Trophoblast cell (in vitro differentiated cells and primary cell): ENCODE measurements around the gene RAB44.
A peak's percentile ranks its signal among the peaks of the same experiment; 100 is the strongest.
"Not testable (repeated sequence)": the region's sequence is repeated elsewhere in the genome, so short reads cannot be mapped to it uniquely, and the experiment has no call there.

Source experiments
- DNase-seq, 2 donors: peaks; one replicate each; pipeline ENCODE4 v3.0.0-alpha.2; 2016
- H2AFZ ChIP-seq: 2 replicates; pipeline ENCODE4 v1.6.1; 2013; ENCODE audit warnings: low read length, moderate library complexity, mild to moderate bottlenecking; ENCODE audit not compliant: insufficient read depth, poor library complexity
- H2AK5ac ChIP-seq: 2 replicates; pipeline ENCODE4 v1.6.1; 2013; ENCODE audit warnings: mild to moderate bottlenecking, low read length
- H2BK120ac ChIP-seq: 2 replicates; pipeline ENCODE4 v1.6.1; 2013; ENCODE audit warnings: low read length, mild to moderate bottlenecking, moderate library complexity; ENCODE audit not compliant: insufficient read depth, poor library complexity
- H2BK12ac ChIP-seq: 2 replicates; pipeline ENCODE4 v1.6.1; 2013; ENCODE audit warnings: mild to moderate bottlenecking, low read length, moderate library complexity
- H2BK5ac ChIP-seq: 2 replicates; pipeline ENCODE4 v1.6.1; 2013; ENCODE audit warnings: low read length, low read depth, moderate library complexity, mild to moderate bottlenecking; ENCODE audit not compliant: poor library complexity
- H3K14ac ChIP-seq: 2 replicates; pipeline ENCODE4 v1.6.1; 2013; ENCODE audit warnings: mild to moderate bottlenecking, low read length
- H3K18ac ChIP-seq: 2 replicates; pipeline ENCODE4 v1.6.1; 2013; ENCODE audit warnings: mild to moderate bottlenecking, low read length
- H3K23ac ChIP-seq: 2 replicates; pipeline ENCODE4 v1.6.1; 2013; ENCODE audit warnings: low read length
- H3K27ac ChIP-seq: 2 replicates; pipeline ENCODE4 v1.5.1; 2013; ENCODE audit warnings: low read depth, mild to moderate bottlenecking, inconsistent platforms, low read length, moderate library complexity
- H3K27me3 ChIP-seq: 2 replicates; pipeline ENCODE4 v1.6.1; 2013; ENCODE audit warnings: inconsistent platforms, mild to moderate bottlenecking, low read length, moderate library complexity; ENCODE audit not compliant: insufficient read depth
- H3K36me3 ChIP-seq, 2 experiments: 1 replicate in 1 of 2; 2 replicates in 1 of 2; pipeline ENCODE4 v1.6.1; 2013; ENCODE audit warnings: low read length in 2 of 2, mild to moderate bottlenecking in 2 of 2, moderate library complexity in 1 of 2; ENCODE audit not compliant: insufficient read depth in 2 of 2, control insufficient read depth in 1 of 2
- H3K4ac ChIP-seq: 2 replicates; pipeline ENCODE4 v1.6.1; 2013; ENCODE audit warnings: low read depth, mild to moderate bottlenecking, low read length, moderate library complexity
- H3K4me1 ChIP-seq, 2 experiments: 1 replicate in 1 of 2; 2 replicates in 1 of 2; pipeline ENCODE4 v1.6.1; 2013; ENCODE audit warnings: low read length in 2 of 2, mild to moderate bottlenecking in 2 of 2, moderate library complexity in 1 of 2; ENCODE audit not compliant: insufficient read depth in 2 of 2, control insufficient read depth in 1 of 2
- H3K4me2 ChIP-seq: 2 replicates; pipeline ENCODE4 v1.6.1; 2013; ENCODE audit warnings: inconsistent platforms, mild to moderate bottlenecking, low read length, moderate library complexity
- H3K4me3 ChIP-seq: 2 replicates; pipeline ENCODE4 v1.5.1; 2013; ENCODE audit warnings: mild to moderate bottlenecking, low read depth, low read length, inconsistent platforms
- H3K79me1 ChIP-seq: one replicate; pipeline ENCODE4 v1.6.1; 2013; ENCODE audit warnings: low read length
- H3K79me2 ChIP-seq: 2 replicates; pipeline ENCODE4 v1.6.1; 2013; ENCODE audit warnings: low read length, mild to moderate bottlenecking; ENCODE audit not compliant: control insufficient read depth, insufficient read depth, poor library complexity
- H3K9ac ChIP-seq: 2 replicates; pipeline ENCODE4 v1.6.1; 2013; ENCODE audit warnings: mild to moderate bottlenecking, low read length
- H3K9me3 ChIP-seq: 2 replicates; pipeline ENCODE4 v1.6.1; 2013; ENCODE audit warnings: low read depth, mild to moderate bottlenecking, control low read depth, inconsistent platforms, low read length; ENCODE audit not compliant: insufficient read depth
- H4K12ac ChIP-seq: 2 replicates; pipeline ENCODE4 v1.6.1; 2013; ENCODE audit warnings: low read depth, mild to moderate bottlenecking, low read length, moderate library complexity
- H4K8ac ChIP-seq: 2 replicates; pipeline ENCODE4 v1.6.1; 2013; ENCODE audit warnings: low read depth, mild to moderate bottlenecking, low read length, moderate library complexity
- H4K91ac ChIP-seq: one replicate; pipeline ENCODE4 v1.6.1; 2013; ENCODE audit warnings: low read depth, mild to moderate bottlenecking, low read length, moderate library complexity
- WGBS: extraction: QIAGEN DNeasy Blood & Tissue Kit; methylation state at CpG from one replicate; pipeline ENCODE4 v1.1.7; 2013; ENCODE audit warnings: missing lambda C conversion rate; ENCODE audit not compliant: insufficient read length, insufficient coverage; ENCODE audit errors: extremely low coverage; 5-methylcytosine and 5-hydroxymethylcytosine counted together

Gene RAB44

GRCh38 chr6:36650848-36651478 is 46.7 kb upstream of the RAB44 start:
- Histone ChIP-seq H2AK5ac (no peak overlapping the region), H2AFZ (no peak overlapping the region), H3K4me2 (no peak overlapping the region), H3K36me3 (no peaks in the 10 kb centered on the region), H3K4me1 (peaks cover 0 to 3% of the 10 kb centered on the region in 2 experiments), H3K9ac (no peak overlapping the region), H2BK12ac (no peak overlapping the region), H4K8ac (peak overlapping the region; percentile 44), H2BK5ac (no peak overlapping the region), H3K23ac (no peak overlapping the region), H4K12ac (no peak overlapping the region), H3K27me3 (no peaks in the 10 kb centered on the region), H4K91ac (no peak overlapping the region), H3K18ac (no peak overlapping the region), H3K27ac (no peak overlapping the region), H2BK120ac (no peak overlapping the region), H3K4ac (no peak overlapping the region), H3K9me3 (no peaks in the 10 kb centered on the region), H3K4me3 (no peak overlapping the region), H3K79me2 (no peaks in the 10 kb centered on the region), H3K14ac (no peak overlapping the region), H3K79me1 (no peaks in the 10 kb centered on the region)
- no peak for DNase-seq
- WGBS, result no CpG with 5 or more reads among the region's 2 CpGs

GRCh38 chr6:36651659-36652379 is 45.8 kb upstream of the RAB44 start:
- peaks cover 0 to 3% of the 10 kb centered on the region in 2 experiments for H3K4me1 ChIP-seq
- no peak overlapping the region for H2BK120ac ChIP-seq
- H3K36me3 ChIP-seq, result no peaks in the 10 kb centered on the region
- H3K4me3 ChIP-seq, result no peak overlapping the region
- no peak overlapping the region for H4K12ac ChIP-seq
- no peak overlapping the region for H3K9ac ChIP-seq
- no peak overlapping the region for H3K23ac ChIP-seq
- H3K18ac ChIP-seq, result no peak overlapping the region
- no peaks in the 10 kb centered on the region for H3K27me3 ChIP-seq
- no peak overlapping the region for H2BK5ac ChIP-seq
- no peak overlapping the region for H3K4ac ChIP-seq
- H3K9me3 ChIP-seq, result no peaks in the 10 kb centered on the region
- no CpG with 5 or more reads among the region's 11 CpGs for WGBS
- H2AK5ac ChIP-seq, result no peak overlapping the region
- no peaks in the 10 kb centered on the region for H3K79me2 ChIP-seq
- H3K79me1 ChIP-seq, result no peaks in the 10 kb centered on the region
- H3K14ac ChIP-seq, result no peak overlapping the region
- H2BK12ac ChIP-seq, result no peak overlapping the region
- H4K8ac ChIP-seq, result no peak overlapping the region
- H3K4me2 ChIP-seq, result no peak overlapping the region
- DNase-seq, result no peak
- H4K91ac ChIP-seq, result no peak overlapping the region
- no peak overlapping the region for H3K27ac ChIP-seq
- H2AFZ ChIP-seq, result no peak overlapping the region

GRCh38 chr6:36654469-36654868 is 43.2 kb upstream of the RAB44 start:
- H3K27ac ChIP-seq, H2BK12ac ChIP-seq, H3K4me1 ChIP-seq, DNase-seq, H3K14ac ChIP-seq, H3K27me3 ChIP-seq, H2BK120ac ChIP-seq, H3K4me2 ChIP-seq, H4K91ac ChIP-seq, H2AK5ac ChIP-seq, H3K9me3 ChIP-seq, H3K79me1 ChIP-seq, H4K8ac ChIP-seq, H3K36me3 ChIP-seq, H3K18ac ChIP-seq, H3K4ac ChIP-seq, H3K9ac ChIP-seq, H2AFZ ChIP-seq, H2BK5ac ChIP-seq, H3K4me3 ChIP-seq, H3K79me2 ChIP-seq, H3K23ac ChIP-seq, H4K12ac ChIP-seq: not testable (repeated sequence)
- no CpG with 5 or more reads among the region's 5 CpGs for WGBS

- Histone ChIP-seq H3K9ac (no peak overlapping the region), H2AK5ac (no peak overlapping the region), H4K12ac (no peak overlapping the region), H3K4ac (no peak overlapping the region), H3K9me3 (no peaks in the 10 kb centered on the region), H3K4me1 (no peaks in the 10 kb centered on the region), H3K79me2 (no peaks in the 10 kb centered on the region), H4K91ac (no peak overlapping the region), H2BK12ac (no peak overlapping the region), H4K8ac (no peak overlapping the region), H3K14ac (no peak overlapping the region), H3K4me3 (no peak overlapping the region), H3K79me1 (no peaks in the 10 kb centered on the region), H3K18ac (no peak overlapping the region), H3K27ac (no peak overlapping the region), H3K27me3 (no peaks in the 10 kb centered on the region), H3K4me2 (no peak overlapping the region), H2BK5ac (no peak overlapping the region), H2BK120ac (no peak overlapping the region), H3K23ac (no peak overlapping the region), H3K36me3 (no peaks in the 10 kb centered on the region), H2AFZ (no peak overlapping the region)
- no CpG with 5 or more reads among the region's 6 CpGs for WGBS
- peak in 1 of 2 donors; percentile 20 for DNase-seq
These were observed 42.4 kb upstream of the RAB44 start for GRCh38 chr6:36655085-36655724.
